ENCODE results near the gene ARHGAP1.
A peak's percentile ranks its signal among the peaks of the same experiment; 100 is the strongest.

Gene ARHGAP1

DNA sequence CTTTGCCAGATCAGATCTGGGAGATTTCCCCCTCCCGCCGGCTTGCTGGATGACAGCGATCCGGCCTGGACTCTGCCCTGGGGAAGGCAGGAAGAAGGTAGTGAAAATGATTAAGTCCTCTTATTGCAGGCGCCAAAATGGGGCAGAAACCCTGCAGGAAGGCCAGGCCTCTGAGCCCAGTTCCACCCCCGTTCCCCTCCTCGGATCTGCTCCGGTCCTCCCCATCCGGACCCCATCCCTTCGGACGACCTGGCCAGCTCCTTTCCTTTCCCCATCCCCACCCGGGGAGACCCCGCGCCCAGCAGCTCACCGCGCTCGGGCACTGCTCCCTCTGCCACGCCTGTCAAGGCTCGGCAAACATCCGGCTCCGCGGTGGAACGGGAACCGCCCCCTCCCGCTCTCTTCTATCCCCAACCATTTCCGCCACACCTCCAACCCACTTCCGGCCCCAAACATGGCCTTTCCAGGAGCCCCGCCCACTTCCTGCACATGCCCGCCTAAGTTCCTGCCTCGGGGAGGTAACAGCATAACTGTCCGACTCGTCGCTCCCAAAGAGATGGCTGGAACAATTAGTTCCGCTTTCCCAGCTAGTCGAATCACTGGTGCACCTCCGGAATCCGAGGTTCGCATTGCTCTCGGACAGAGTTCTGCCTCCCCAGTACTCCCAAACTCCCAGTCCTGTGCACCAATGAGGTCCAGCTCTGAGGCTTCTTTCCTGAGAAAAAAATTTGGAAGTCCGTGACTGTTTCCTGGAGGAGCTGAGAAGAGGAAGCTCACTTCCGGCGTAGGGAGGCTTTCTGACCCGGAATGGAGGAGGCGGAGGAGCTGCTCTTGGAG lies at the start of gene ARHGAP1, which contains the start of gene ZNF408:
Gene ARHGAP1, minus strand, starts transcription at position 379 of the 837 bp plus-strand sequence. CDS start 4,512 bp downstream, outside the sequence.
Gene ZNF408, plus strand, starts transcription at position 791 of the 837 bp plus-strand sequence. Its CDS starts 17 bp downstream, at position 808.
- peak; percentile 96 to 98 (median 97) for DNase-seq (ENCODE audit: low read depth in 2 of 3, low spot score in 2 of 3)

DNA sequence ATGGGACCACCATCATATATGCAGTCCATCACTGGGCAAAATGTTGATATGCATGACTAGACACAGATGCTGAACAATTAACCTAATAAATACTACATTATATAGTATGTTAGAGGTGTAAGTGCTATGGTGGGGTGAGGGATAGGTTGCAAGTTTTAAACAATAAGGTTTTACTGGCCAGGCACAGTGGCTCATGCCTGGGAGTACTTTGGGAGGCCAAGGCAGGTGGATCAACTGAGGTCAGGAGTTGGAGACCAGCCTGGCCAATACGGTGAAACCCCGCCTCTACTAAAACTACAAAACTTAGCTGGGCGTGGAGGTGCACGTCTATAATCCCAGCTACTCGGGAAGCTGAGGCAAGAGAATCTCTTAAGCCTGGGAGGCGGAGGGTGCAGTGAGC lies 46.7 kb upstream of the ARHGAP1 start:
- no peak for DNase-seq (ENCODE audit: low read depth in 2 of 3, low spot score in 2 of 3)

DNA sequence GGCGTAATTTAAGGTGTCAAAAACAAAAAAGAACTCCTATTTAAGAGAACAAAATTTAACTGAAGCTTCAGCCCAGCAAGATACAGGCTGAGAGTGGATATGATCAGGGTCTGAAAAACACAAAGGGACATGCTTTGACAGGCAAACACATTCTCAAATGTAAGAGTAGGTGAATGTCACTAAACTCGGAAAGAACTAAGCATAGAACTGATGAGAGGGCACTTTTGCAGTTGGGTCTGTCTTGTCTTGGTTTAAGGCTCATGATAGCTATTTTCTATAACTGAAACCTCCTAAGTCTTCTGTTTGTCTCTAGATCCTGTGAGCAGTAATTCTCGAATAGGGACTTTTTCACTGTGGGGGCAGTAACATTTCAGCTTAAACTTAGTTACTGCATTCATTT lies 45.6 kb upstream of the ARHGAP1 start:
- DNase-seq (ENCODE audit: low read depth in 2 of 3, low spot score in 2 of 3): no peak

DNA sequence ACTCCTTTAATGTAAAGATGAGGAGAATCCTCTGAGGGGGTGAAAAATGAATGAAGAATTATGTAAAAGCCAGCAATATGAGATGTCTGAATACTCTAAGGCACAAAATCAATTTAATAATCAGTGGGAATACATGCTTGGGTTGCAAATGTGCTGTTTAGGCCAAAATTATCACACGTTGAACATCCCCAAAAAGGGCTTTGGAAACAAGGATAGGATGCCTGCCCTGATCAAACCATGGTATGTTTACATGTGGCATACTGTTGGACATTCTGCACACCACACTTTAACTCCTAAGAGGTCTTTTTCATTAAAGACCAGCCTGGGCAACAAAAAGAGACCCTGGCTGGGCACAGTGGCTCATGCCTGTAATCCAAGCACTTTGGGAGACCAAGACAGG lies 44.9 kb upstream of the ARHGAP1 start:
- DNase-seq (ENCODE audit: low read depth in 2 of 3, low spot score in 2 of 3): no peak

DNA sequence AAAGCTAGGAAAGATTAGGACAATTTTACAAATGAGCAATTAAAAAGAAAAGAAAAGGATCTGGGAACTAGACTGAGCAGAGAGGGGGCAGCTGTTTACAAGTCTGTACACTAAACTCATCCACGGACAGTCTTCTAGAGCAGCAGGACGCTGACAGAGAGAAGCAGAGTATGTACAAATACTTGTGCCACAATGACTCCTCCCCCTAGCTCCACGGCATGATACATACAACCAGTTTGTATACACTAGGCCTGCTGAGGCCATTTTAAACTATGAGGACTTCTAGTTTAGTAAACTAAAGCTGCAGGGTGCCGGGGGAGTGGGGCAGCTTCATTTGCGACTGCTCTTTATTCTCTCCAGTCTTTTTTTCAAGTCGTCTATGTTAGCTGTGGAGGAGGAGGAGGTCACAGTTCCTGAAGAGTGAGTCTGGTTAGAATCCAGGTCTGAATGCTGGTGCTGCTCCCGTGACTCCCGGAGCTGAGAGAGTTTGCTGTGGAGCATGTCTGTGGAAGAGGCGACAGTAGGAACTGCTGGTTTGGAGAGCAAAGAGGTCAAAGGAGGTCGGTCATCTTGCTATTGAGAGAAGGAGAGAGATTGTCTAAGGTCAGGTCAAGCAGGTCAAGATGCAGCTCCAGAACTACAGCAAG lies 43.4 kb upstream of the ARHGAP1 start:
- no peak for DNase-seq (ENCODE audit: low read depth in 2 of 3, low spot score in 2 of 3)

DNA sequence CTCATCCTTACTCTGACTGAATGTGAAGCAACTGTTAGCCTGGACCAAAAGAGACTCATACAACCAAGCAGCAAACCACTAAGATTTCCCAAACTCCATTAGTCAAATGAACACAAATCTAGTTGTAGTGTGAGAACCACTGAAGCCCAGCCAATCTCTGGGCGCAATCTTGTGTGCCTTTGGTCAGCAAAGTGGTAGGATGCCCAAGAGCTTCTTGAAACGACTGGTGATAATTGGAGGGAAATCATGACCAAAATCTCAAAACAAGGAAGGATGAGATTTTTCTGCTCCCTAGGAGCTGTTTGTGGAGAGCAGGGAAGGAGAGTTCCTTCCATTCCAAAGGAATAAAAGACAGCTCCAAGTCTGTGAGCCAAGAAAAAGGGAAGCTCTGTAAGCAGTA lies 42.6 kb upstream of the ARHGAP1 start:
- DNase-seq (ENCODE audit: low read depth in 2 of 3, low spot score in 2 of 3): no peak

DNA sequence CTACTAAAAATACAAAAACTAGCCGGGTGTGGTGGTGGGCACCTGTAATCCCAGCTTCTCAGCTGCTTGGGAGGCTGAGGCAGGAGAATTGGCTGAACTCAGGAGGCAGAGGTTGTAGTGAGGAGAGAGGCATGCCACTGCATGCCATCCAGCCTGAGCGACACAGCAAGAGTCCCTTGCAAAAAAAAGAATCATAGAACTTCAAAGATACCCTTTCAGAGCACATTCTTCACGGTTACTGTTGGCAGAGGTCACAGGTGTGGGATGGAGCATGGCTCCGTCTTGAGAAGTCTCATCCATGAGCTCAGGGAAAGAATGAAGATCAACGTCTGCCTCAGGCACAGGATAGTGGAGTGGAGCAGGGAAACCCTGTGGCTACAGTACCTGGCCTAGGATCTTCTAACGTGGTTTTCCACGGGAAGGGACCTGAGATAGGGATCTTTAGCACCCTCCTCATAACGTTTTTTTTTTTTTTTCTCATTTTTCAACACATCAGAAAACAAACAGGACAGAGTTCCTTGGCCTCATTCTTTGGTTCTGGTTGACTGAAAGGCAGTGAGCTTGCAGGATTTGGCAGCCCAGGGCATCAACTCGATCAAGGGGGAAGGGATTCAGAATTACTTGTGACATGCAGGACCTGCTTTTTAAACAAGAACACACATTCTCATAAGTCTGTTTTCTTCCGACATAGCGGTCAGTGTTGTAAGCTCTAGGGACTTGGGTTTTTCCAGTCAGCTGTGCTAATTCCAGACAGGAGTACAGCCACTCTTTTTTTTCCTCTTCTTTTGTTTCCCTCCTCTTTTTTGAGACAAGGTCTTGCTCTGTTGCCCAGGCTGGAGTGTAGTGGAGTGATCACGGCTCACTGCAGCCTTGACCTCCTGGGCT lies 41.4 kb upstream of the ARHGAP1 start:
- no peak for DNase-seq (ENCODE audit: low read depth in 2 of 3, low spot score in 2 of 3)

DNA sequence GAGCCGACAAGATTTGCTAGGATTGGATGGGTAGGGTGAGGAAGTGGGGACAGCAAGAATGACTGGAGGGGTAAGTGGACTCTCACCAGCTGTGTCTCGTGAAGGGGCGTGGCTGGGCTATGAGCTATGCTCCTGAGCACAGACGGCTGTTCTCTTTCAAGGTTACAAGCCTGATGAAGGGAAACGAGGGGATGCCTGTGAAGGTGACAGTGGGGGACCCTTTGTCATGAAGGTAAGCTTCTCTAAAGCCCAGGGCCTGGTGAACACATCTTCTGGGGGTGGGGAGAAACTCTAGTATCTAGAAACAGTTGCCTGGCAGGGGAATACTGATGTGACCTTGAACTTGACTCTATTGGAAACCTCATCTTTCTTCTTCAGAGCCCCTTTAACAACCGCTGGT lies 38.5 kb upstream of the ARHGAP1 start:
- no peak for DNase-seq (ENCODE audit: low read depth in 2 of 3, low spot score in 2 of 3)

DNA sequence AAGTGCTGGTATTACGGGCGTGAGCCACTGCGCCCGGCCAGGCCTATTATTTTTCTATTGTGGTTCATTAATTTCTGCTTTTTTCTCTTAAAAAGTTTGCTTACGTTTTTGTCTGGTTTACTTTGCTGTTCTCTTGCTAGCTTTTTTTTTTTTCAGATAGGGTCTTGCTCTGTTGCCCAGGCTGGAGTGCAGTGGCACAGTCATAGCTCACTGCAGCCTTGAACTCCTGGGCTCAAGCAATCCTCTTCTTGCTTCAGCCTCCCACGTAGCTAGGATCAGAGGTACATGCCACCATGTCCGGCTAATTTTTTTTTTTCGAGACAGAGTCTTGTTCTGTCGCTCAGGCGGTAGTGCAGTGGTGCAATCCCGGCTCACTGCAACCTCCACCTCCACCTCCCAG lies 37.3 kb upstream of the ARHGAP1 start:
- no peak for DNase-seq (ENCODE audit: low read depth in 2 of 3, low spot score in 2 of 3)

DNA sequence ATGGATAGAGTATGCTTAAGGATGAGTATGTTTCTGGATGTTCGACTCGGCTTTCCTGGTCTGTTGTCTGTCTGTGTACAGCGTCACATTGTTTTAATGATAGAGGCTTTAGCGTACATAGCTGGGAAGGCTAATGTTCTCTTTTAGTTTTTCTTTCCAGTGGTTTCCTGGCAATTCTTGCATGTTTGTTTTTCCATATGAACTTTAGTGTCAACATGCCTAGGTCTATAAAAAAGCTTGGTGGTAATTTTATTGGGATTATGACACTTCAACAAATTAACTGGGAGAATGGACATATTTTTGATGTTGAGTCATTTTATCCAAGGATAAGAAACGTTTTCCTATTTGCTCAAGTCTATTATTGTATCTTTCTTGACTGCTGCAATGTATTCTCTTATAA lies 36.2 kb upstream of the ARHGAP1 start:
- no peak for DNase-seq (ENCODE audit: low read depth in 2 of 3, low spot score in 2 of 3)

DNA sequence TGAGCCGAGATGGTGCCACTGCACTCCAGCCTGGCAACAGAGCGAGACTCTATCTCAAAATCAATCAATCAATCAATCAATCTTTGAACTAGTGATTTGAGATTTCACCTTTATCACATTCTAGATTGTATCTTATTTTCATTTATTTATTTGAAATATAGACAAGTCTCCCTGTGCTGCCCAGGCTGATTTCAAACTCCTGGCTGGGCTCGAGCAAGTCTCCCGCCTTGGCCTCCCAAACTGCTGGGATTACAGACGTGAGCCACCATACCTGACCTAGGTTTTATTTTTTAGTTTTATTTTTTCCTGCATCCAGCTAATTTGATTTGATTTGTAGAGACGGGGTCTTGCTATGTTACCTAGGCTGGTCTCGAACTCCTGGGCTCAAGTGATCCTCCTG lies 35.7 kb upstream of the ARHGAP1 start:
- DNase-seq (ENCODE audit: low read depth in 2 of 3, low spot score in 2 of 3): no peak

DNA sequence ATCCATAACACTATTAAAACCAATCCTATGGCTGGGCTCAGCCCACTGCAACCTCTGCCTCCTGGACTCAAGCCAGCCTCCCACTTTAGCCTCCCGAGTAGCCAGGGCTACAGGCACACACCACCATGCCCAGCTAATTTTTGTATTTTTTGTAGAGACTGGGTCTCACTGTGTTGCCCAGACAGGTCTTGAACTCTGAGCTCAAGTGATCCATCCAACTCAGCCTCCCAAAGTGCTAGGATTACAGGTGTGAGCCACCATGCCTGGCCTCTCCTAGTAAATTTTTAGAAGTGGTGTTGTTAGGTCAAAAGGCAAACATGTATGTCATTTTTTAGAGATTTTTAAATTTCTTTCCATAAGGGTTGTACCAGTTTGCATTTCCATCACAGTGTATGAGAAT lies 32.8 kb upstream of the ARHGAP1 start:
- DNase-seq (ENCODE audit: low read depth in 2 of 3, low spot score in 2 of 3): no peak

DNA sequence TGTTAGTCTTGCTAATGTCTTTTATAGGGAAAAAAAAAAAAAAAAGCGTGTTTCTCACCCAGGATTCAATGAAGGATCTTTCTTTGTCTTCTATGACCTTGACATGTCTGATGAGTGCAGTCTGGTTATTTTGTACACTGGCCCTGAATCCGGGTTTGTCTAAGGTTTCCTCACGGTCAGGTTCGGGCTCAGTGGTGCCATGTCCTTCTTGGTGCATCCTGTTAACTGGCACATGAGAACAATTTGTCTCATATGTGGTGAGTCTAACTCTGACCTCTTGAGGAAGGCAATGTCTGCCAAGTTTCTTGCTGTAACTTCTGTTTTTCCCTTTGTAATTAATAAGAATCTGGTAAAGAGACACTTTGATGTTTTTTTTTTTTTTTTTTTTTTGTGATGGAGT lies 31.1 kb upstream of the ARHGAP1 start:
- no peak for DNase-seq (ENCODE audit: low read depth in 2 of 3, low spot score in 2 of 3)

DNA sequence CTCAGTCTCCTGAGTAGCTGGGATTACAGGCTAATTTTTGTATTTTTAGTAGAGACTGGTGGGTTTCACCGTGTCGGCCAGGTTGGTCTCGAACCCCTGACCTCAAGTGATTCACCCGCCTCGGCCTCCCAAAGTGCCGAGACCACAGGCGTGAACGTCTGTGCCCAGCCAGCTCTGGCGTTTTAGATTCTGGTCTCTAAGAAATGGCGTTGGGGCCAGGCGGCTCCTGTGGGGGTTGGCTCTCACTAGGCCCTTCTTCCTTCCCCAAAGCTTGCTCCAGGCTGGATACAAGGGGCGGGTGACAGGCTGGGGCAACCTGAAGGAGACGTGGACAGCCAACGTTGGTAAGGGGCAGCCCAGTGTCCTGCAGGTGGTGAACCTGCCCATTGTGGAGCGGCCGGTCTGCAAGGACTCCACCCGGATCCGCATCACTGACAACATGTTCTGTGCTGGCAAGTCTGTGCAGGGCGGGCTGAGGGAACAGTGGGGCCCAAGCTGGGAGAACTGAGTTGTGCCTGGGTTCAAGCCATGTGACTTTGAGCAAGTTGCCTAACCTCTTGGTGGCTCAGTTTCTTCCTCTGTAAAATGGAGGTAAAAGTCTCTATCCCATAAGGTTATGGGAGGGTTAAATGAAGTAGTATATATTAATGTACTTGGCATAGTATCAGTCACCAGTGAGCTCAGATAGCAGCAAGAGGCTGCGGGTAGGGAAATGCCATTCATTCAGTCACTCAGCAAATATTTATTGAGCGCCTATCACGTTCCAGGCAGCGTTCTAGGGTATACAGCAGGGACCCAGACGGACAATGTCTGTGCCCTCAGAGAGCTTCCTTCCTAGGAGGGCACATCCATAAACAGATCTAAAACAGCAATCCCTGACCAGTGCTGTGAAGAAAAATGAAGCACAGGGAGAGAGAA lies 28.9 kb upstream of the ARHGAP1 start:
- DNase-seq (ENCODE audit: low read depth in 2 of 3, low spot score in 2 of 3): no peak

DNA sequence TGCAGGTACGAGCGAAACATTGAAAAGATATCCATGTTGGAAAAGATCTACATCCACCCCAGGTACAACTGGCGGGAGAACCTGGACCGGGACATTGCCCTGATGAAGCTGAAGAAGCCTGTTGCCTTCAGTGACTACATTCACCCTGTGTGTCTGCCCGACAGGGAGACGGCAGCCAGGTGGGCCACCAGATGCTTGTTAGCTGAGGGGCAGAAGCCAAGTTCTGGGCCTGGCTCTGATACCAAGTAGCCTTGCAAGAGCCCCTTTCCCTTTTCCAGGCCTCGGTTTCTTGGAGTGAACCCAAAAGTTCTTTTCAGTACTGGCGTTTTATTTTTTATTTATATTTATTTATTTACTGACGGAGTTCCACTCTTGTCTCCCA lies 28.2 kb upstream of the ARHGAP1 start:
- no peak for DNase-seq (ENCODE audit: low read depth in 2 of 3, low spot score in 2 of 3)

DNA sequence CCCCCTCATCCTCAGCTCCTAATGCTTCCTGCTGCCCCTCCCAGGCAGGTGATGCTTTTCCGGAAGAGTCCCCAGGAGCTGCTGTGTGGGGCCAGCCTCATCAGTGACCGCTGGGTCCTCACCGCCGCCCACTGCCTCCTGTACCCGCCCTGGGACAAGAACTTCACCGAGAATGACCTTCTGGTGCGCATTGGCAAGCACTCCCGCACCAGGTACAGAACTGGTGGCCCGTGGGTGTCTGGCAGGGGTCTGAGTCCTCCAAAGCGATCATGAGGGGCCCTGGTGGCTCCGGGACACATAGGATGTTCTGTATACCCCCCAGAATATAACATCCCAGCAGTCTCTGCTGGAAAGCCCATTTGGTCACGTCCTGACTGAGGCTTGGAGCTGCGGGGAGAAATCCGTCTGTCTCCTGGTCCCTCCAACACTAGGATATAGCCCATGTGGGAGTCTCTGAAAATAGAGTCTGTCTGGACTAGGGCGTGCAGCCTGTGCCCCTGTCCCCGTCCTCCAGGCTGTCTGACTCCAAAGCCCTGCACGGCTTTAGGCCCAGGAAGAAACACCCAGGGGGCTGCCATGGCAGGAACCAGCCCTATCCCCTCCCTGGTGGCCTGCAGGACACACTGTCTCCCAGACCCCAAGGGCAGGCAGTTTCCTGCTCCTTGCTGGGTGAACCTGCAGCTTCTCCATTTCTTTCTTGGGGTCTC lies 27.7 kb upstream of the ARHGAP1 start:
- no peak for DNase-seq (ENCODE audit: low read depth in 2 of 3, low spot score in 2 of 3)

DNA sequence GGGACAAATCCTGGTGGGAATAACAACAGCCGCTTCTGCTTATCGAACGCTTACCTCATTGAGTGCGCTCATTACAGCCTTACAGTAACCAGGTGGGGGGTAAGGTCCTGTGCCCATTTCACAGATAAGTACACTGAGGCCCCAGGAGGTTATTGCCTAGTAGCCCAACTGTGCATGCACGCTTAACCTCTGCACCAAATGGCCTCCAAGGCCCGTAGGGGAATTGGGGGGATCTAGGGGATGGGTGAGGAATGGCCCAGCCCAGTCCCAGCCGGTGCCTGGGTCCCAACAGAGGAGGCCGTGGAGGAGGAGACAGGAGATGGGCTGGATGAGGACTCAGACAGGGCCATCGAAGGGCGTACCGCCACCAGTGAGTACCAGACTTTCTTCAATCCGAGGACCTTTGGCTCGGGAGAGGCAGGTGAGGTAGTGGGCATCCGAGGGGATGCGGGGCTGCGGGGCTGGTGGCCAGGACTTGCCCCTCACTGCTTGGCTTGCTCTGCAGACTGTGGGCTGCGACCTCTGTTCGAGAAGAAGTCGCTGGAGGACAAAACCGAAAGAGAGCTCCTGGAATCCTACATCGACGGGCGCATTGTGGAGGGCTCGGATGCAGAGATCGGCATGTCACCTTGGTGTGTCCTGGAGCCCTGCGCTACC lies 25.9 kb upstream of the ARHGAP1 start:
- no peak for DNase-seq (ENCODE audit: low read depth in 2 of 3, low spot score in 2 of 3)

DNA sequence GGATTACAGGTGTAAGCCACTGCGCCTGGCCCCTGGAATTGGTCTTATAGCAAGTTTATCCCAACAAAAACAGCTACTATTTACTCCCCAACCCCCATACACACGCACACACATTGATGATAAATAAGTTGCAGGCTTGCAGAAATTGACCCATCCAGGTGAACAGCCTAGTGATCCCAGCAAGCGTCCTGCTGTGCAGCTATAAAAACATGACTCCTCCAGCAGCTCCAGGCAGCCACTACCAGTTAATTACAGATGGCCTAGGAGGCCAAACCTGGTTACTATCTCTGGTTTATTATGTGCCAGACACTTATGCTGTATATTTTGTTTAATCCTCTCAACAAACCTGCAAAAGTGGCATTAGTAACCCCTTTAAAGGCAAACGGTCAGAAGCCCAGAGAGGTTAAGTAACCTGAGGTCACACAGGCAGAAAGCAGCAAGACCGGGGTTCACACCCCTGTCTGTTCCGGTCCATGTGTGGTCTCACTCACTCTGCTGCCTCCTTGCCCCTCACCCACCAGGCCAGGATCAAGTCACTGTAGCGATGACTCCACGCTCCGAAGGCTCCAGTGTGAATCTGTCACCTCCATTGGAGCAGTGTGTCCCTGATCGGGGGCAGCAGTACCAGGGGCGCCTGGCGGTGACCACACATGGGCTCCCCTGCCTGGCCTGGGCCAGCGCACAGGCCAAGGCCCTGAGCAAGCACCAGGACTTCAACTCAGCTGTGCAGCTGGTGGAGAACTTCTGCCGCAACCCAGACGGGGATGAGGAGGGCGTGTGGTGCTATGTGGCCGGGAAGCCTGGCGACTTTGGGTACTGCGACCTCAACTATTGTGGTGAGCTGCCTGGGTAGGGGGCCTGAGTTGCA lies 25.2 kb upstream of the ARHGAP1 start:
- no peak for DNase-seq (ENCODE audit: low read depth in 2 of 3, low spot score in 2 of 3)

Measured in activated CD8-positive, alpha-beta memory T cell treated with anti-CD3 and anti-CD28 coated beads for 48 hours (primary cell).